DMS 273 treated with DMSO at 0.1 percent for 48 hours (cell line): ENCODE results near the gene TNFSF12.
A peak's percentile ranks its signal among the peaks of the same experiment; 100 is the strongest.

ENCODE experiments used
- DNase-seq: peaks from one replicate; lab custom pipeline; 2025; lab: John Stamatoyannopoulos, UW

Gene TNFSF12

GRCh38 chr17:7544911-7545310 is 3.9 kb upstream of the TNFSF12 start:
- DNase-seq = no peak

- DNase-seq = no peak
Observed at GRCh38 chr17:7549401-7550055, 670 bp downstream of the TNFSF12 start.

- no peak for DNase-seq
Observed at GRCh38 chr17:7550344-7550743, 1.5 kb downstream of the TNFSF12 start.

- no peak for DNase-seq
Observed at GRCh38 chr17:7551396-7551795, 2.5 kb downstream of the TNFSF12 start.

- DNase-seq = no peak
Observed at GRCh38 chr17:7552621-7553051, 3.8 kb downstream of the TNFSF12 start.

GRCh38 chr17:7553356-7553755 is 4.5 kb downstream of the TNFSF12 start:
- no peak for DNase-seq

- no peak for DNase-seq
Observed at GRCh38 chr17:7555320-7555948, 6.6 kb downstream of the TNFSF12 start.

GRCh38 chr17:7556627-7557026 is 7.8 kb downstream of the TNFSF12 start:
- no peak for DNase-seq

- no peak for DNase-seq
Observed at GRCh38 chr17:7557147-7557764, 8.4 kb downstream of the TNFSF12 start.

GRCh38 chr17:7557775-7558543 is 9.1 kb downstream of the TNFSF12 start:
- DNase-seq = no peak

GRCh38 chr17:7558544-7559319 is 9.9 kb downstream of the TNFSF12 start, which contains the start of gene TNFSF13:
TNFSF13 (plus strand) TSS chr17:7558750; CDS start chr17:7559040, 290 bp downstream.
- DNase-seq = no peak

- DNase-seq = no peak
Observed at GRCh38 chr17:7559320-7560171, 10.7 kb downstream of the TNFSF12 start.

GRCh38 chr17:7560172-7561027 is 11.5 kb downstream of the TNFSF12 start:
- no peak for DNase-seq

GRCh38 chr17:7561028-7561575 is 12.2 kb downstream of the TNFSF12 start:
- DNase-seq = peak; percentile 48

- no peak for DNase-seq
Observed at GRCh38 chr17:7561589-7562207, 12.8 kb downstream of the TNFSF12 start, which contains the start of gene SENP3. SENP3 (plus strand) TSS chr17:7561919; CDS start chr17:7563077, 1,158 bp downstream.

- DNase-seq = no peak
Observed at GRCh38 chr17:7562208-7562605, 13.3 kb downstream of the TNFSF12 start.

- DNase-seq = no peak
Observed at GRCh38 chr17:7563115-7563869, 14.4 kb downstream of the TNFSF12 start.

- DNase-seq = no peak
Observed at GRCh38 chr17:7569571-7569970, 20.7 kb downstream of the TNFSF12 start.
